GM10266 (cell line): ENCODE results near the gene RBM48.

Experiments
- DNase-seq: peaks from one replicate; pipeline ENCODE4 v3.0.0; 2012; ENCODE audit errors: extremely low spot score
- TF ChIP-seq, protein P1 (sequence below): IDR thresholded peaks from 2 replicates; pipeline ENCODE4 v1.5.1; 2012; ENCODE audit warnings: mild to moderate bottlenecking, low read depth; ENCODE audit not compliant: control insufficient read depth, insufficient read depth; ENCODE audit errors: missing control alignments

RBM48 gene

DNA sequence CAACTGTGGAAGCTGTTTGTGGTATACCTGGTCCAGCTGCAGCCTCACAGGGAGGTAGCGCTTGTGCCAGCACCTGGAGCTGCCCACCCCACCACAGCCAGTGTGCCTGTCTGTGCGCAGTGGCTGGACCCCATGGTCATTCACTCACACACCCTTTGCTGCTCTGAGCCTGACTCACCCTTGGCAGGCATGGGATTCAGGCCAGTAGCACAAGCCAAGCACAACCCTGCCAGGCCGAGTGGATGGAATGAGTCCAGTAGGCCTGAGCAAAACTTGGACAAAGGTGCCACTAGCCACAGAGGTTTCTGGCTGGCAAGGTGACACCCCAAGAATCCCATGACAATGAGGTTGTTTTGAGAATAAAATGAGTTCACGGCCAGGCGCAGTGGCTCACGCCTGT lies 19.0 kb downstream of the RBM48 start:
- TF ChIP-seq, protein P1, sequence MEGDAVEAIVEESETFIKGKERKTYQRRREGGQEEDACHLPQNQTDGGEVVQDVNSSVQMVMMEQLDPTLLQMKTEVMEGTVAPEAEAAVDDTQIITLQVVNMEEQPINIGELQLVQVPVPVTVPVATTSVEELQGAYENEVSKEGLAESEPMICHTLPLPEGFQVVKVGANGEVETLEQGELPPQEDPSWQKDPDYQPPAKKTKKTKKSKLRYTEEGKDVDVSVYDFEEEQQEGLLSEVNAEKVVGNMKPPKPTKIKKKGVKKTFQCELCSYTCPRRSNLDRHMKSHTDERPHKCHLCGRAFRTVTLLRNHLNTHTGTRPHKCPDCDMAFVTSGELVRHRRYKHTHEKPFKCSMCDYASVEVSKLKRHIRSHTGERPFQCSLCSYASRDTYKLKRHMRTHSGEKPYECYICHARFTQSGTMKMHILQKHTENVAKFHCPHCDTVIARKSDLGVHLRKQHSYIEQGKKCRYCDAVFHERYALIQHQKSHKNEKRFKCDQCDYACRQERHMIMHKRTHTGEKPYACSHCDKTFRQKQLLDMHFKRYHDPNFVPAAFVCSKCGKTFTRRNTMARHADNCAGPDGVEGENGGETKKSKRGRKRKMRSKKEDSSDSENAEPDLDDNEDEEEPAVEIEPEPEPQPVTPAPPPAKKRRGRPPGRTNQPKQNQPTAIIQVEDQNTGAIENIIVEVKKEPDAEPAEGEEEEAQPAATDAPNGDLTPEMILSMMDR: no peak
- DNase-seq: no peak

DNA sequence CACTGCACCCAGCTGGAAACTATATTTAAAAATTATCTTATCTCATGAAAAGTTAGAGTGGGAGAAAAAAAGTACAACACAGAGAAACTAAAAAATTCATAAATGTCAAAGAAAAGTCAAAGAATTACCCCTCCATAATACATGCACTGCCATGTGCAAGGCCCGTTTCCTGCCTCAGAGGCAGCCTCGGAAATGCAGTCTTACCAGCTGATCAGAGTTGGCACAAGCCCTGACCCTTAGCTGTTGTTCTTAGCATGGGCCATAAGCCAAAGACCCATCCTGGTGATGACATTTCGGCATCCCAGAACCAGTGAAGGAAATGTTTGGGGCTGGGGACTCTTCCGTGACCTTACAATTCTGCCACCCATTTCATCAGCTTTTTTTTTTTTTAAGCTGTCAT lies 21.6 kb downstream of the RBM48 start:
- DNase-seq: no peak
- TF ChIP-seq, protein P1: no peak

DNA sequence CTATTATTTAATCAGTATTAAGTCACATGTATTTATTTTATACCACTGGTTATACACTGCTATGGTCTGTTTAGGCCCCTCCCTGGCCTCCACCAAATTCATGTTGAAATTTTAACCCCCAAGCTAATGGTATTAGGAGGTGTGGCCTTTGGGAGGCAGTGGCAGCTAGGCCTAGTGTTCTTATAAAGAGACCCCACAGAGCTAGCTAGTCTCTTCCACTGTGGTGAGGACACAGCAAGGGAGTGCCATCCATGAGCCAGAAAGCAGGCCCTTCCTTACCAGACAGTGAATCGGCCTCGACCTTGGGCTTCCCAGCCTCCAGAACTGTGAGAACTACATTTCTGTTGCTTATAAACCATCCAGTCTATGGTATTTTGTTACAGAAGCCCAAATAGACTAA lies 28.7 kb downstream of the RBM48 start:
- TF ChIP-seq, protein P1: no peak
- DNase-seq: no peak

DNA sequence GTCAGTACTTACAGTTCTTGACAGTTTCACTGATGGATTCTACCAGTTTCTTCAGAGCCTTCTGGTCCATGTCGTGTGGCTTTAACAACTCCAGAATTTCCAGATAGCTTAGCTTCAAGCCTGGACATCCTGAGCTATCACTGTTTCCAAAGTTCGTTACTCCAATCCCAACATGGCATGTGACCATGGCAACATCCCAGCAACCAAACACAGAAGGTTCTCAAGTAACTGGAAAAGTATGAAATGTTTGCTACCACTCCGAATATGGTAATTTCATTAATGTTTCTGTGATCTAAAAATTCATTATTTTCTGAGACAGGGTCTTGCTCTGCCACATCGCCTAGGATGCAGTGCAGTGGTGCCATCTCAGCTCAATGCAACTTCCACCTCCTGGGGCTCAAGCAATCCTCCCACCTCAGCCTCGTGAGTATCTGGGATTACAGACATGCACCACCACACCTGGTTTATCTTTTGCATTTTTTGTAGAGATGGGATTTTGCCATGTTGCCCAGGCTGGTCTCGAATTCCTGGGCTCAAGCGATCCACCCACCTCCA lies 29.3 kb downstream of the RBM48 start:
- no peak for DNase-seq
- TF ChIP-seq, protein P1: no peak

DNA sequence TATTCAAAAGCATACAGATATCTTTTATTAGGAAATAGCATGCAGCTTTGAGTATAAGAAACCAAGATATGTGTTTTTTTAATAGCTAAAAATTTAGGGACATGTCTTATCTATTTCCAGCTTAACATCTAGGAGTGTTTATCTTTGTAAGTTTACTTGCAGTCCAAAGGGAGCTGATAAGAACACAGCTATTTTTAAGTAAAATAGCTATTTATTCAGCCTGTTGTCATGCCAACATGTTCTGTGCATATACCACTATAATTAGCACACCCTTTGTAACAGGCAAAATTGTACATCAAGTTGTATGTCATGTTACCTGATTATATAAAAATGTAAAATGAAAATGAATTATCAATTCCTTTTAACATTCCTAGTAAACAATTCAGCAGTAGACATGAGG lies 32.0 kb downstream of the RBM48 start:
- no peak for DNase-seq
- TF ChIP-seq, protein P1: no peak

DNA sequence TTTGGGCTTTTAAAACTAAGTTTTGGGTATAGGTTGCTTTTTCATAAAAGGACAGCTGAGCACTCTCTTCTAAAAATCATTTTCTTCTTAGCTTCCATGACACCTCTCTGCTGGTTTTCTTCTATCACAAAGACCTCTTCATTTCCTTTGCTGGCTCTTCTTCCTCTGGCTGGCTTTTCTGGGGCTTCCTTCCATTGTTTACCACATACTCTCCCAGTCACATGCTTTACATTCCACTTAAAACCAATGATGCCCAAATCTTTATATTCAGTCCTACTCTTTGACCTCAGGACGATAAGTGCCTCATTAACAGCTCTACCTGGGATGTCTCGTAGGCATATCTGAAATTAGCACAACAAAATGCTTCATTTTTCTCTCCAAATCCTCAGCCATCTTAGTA lies 34.8 kb downstream of the RBM48 start:
- no peak for DNase-seq
- TF ChIP-seq, protein P1: no peak

DNA sequence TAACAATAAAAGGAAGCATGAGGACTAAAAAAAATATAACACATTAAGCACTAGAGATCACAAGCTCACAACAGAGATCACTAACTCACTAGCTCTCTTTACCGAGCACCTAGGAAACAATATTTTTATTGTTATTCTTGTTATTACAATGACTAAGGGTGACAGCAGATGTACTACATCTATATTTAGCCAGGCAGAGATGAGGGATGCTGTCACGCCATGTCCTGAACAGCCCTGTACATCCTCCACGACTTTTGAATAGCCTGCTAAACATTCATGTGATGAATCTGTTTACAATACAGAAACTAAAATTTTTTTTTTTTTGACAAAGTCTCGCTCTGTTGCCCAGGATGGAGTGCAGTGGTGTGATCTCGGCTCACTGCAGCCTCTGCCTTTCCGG lies 38.9 kb downstream of the RBM48 start:
- TF ChIP-seq, protein P1: no peak
- no peak for DNase-seq
